ENCODE results near the gene TFPT. TPM values are rescaled to one million over a fixed set of nuclear protein-coding genes. Genes with fewer than 3 reads are reported as not detected.

TFPT gene
- total and polyA plus RNA-seq, 2 of the 4 experiments (the other 2 are of a cell fraction) = 7.9 to 17.1 TPM

DNA sequence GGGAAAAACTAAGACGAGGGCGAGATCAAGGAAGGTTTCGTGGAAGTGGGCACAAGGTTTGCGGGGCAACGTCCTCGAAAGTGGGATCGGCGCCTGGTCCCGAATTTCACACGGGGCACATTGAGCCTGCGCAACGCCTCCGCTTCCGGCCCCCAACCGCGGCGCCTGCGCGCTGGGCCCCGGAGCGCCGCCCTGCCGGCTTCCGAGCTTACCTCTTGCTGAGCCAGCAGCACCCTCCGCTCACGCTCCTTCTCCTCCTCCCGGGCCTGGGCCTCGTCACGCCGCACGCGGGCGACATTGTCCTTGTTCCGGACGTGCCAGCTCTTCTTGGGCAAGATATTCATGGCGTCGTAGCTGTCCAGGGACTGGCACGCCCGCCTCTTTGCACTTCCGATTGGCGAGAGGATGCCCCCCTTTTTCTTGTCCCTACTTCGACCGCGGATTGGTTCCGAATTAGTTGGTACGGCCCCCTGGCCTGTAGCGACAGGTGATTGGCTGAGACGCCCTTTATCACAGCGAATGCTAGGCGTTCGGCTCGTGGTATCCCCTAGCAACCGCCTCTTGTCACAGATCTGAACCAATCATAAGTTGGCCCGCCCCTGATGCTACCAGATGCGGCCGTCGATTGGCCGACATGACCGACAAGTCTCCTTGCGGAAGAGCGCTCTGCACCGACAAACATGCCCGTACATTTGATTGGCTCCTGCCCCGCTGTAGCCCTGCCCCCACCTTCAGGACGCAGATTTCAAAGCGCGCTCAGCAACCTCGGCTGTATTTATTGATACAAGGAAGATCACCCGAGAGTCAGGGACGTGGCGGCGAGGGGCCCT is 44.1 kb upstream of the TFPT start, which contains the start of gene LENG1:
Gene LENG1, minus strand, starts transcription at position 370 of the 830 bp plus-strand sequence. Its CDS starts 26 bp downstream, at position 344.
- Histone ChIP-seq H2BK15ac (ENCODE audit: low read depth, low read length) (peak within 1 kb of the TSS; percentile 79; the same call in 1 of the 3 replicates), H3K9ac (ENCODE audit: low read depth, low read length) (peak within 1 kb of the TSS; percentile 87), H2AK5ac (ENCODE audit: low read depth, low read length) (peak within 1 kb of the TSS; percentile 97), H3K9me1 (ENCODE audit: insufficient read depth, low read length) (no peaks in the 10 kb centered on the region; the same call in none of the 2 replicates), H4K91ac (ENCODE audit: insufficient read depth, low read depth, low read length) (peak within 1 kb of the TSS; percentile 99), H3K56ac (ENCODE audit: extremely low read depth, insufficient read depth, low read length) (peak within 1 kb of the TSS; percentile 96), H3K23ac (ENCODE audit: low read depth, low read length) (peak within 1 kb of the TSS; percentile 99), H2BK20ac (ENCODE audit: low read depth, low read length) (peak within 1 kb of the TSS; percentile 55; the same call in 1 of the 2 replicates), H3K79me1 (ENCODE audit: low read depth in 1 of 2, low read length in 2 of 2) (peaks cover 10 to 38% of the 10 kb centered on the region in 2 experiments; a peak in 3 of 4 replicates), H2BK120ac (ENCODE audit: low read depth, low read length) (peak within 1 kb of the TSS; percentile 90), H3K4me2 (ENCODE audit: low read depth, low read length) (peak within 1 kb of the TSS; percentile 99), H3K9me3 (ENCODE audit: control insufficient read depth, insufficient read depth, low read length) (no peaks in the 10 kb centered on the region), H3K18ac (ENCODE audit: low read depth, low read length) (peak within 1 kb of the TSS; percentile 91), H3K14ac (replicated peaks; ENCODE audit: low read depth, low read length) (peak within 1 kb of the TSS; percentile 98), H2BK5ac (ENCODE audit: low read depth, low read length, poor library complexity, severe bottlenecking) (peak within 1 kb of the TSS; percentile 92), H3K4me3 (ENCODE audit: insufficient read depth, low read depth, low read length) (peak within 1 kb of the TSS; percentile 60), H3K36me3 (ENCODE audit: control insufficient read depth, insufficient read depth, low read length) (peaks cover 23% of the 10 kb centered on the region), H3K4me1 (ENCODE audit: control insufficient read depth, insufficient read depth, low read length) (peaks cover 11% of the 10 kb centered on the region), H4K8ac (ENCODE audit: low read depth in 2 of 2, low read length in 2 of 2) (peak within 1 kb of the TSS; percentile 79 to 99), H4K20me1 (ENCODE audit: insufficient read depth, low read length) (no peaks in the 10 kb centered on the region), H2AFZ (replicated peaks; ENCODE audit: low read length, poor library complexity) (peak within 1 kb of the TSS; percentile 99), H2AK9ac (replicated peaks; ENCODE audit: low read depth, low read length, poor library complexity) (peak within 1 kb of the TSS; percentile 92), H3K27ac (ENCODE audit: insufficient read depth, low read length) (peak within 1 kb of the TSS; percentile 88), H3K4ac (ENCODE audit: low read depth, low read length) (peak within 1 kb of the TSS; percentile 98), H3K27me3 (ENCODE audit: control insufficient read depth, insufficient read depth, low read length) (no peaks in the 10 kb centered on the region), H4K5ac (ENCODE audit: low read depth, low read length) (peak within 1 kb of the TSS; percentile 91)
- TF ChIP-seq RCOR1 (IDR thresholded peaks at IDR 0.05; ENCODE audit: insufficient replicate concordance, low read length) = no peak
- peak; percentile 30; the same call in 1 of the 2 replicates for TF ChIP-seq MAFK (IDR thresholded peaks at IDR 0.05; ENCODE audit: low read depth, low read length)
- 0 out of 2 replicates have a peak, but pooled peaks have one; percentile 39 for TF ChIP-seq MXI1 (IDR thresholded peaks at IDR 0.05; ENCODE audit: borderline replicate concordance, low read depth, low read length)
- TF ChIP-seq POLR2A (IDR thresholded peaks at IDR 0.05; ENCODE audit: low read depth, low read length) = peak; percentile 96
- TF ChIP-seq NFE2L2 (IDR thresholded peaks at IDR 0.05; ENCODE audit: low read depth, low read length) = no peak
- TF ChIP-seq CHD1 (IDR thresholded peaks at IDR 0.05; ENCODE audit: low read depth, low read length) = 0 out of 2 replicates have a peak, but pooled peaks have one; percentile 59
- TF ChIP-seq RFX5 (IDR thresholded peaks at IDR 0.05; ENCODE audit: low read depth, low read length) = peak; percentile 54
- TF ChIP-seq MAZ (IDR thresholded peaks at IDR 0.05; ENCODE audit: borderline replicate concordance, low read depth, low read length) = peak; percentile 92
- peak; percentile 20; the same call in 1 of the 2 replicates for TF ChIP-seq CEBPB (IDR thresholded peaks at IDR 0.05; ENCODE audit: low read depth, low read length)
- TF ChIP-seq FOS (IDR thresholded peaks at IDR 0.05; ENCODE audit: low read depth, low read length) = peak; percentile 55; the same call in 1 of the 2 replicates
- TF ChIP-seq, protein P1, sequence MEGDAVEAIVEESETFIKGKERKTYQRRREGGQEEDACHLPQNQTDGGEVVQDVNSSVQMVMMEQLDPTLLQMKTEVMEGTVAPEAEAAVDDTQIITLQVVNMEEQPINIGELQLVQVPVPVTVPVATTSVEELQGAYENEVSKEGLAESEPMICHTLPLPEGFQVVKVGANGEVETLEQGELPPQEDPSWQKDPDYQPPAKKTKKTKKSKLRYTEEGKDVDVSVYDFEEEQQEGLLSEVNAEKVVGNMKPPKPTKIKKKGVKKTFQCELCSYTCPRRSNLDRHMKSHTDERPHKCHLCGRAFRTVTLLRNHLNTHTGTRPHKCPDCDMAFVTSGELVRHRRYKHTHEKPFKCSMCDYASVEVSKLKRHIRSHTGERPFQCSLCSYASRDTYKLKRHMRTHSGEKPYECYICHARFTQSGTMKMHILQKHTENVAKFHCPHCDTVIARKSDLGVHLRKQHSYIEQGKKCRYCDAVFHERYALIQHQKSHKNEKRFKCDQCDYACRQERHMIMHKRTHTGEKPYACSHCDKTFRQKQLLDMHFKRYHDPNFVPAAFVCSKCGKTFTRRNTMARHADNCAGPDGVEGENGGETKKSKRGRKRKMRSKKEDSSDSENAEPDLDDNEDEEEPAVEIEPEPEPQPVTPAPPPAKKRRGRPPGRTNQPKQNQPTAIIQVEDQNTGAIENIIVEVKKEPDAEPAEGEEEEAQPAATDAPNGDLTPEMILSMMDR (conservative IDR thresholded peaks at IDR 0.05; ENCODE audit: low read depth, low read length) = peak; percentile 33; the same call in 1 of the 2 replicates
- TF ChIP-seq, protein P2, sequence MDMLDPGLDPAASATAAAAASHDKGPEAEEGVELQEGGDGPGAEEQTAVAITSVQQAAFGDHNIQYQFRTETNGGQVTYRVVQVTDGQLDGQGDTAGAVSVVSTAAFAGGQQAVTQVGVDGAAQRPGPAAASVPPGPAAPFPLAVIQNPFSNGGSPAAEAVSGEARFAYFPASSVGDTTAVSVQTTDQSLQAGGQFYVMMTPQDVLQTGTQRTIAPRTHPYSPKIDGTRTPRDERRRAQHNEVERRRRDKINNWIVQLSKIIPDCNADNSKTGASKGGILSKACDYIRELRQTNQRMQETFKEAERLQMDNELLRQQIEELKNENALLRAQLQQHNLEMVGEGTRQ (IDR thresholded peaks at IDR 0.05; ENCODE audit: low read depth, low read length) = no peak
- dilution Hi-C loops (cut with HindIII; ENCODE audit: low sequenced_read_pairs, unreplicated experiment) (no loop called here), in situ Hi-C loops (cut with MboI; ENCODE audit: low sequenced_read_pairs) (no loop called here), intact Hi-C loops (cut with micrococcal nuclease) (loop anchor here (1.0 to 5.0 kb wide), 2 partner anchors 22 to 1123 kb away; partner anchors contain the start of genes BRSK1, CNOT3 and HSPBP1)
- ATAC-seq (ENCODE audit: low read depth) (peak; percentile 91), DNase-seq (peak; percentile 100)
- BruUV-seq (replicated peaks) = no TSS peak
- ChIA-PET POLR2A (ENCODE audit: unreplicated experiment) (interaction anchor here (1.0 to 1.9 kb wide), 4 partner anchors 17 to 41 kb away, joined by 3 to 5 read pairs (median 4); partner anchors contain the start of genes CNOT3, MBOAT7 and RPS9), CTCF (no interaction called here)
- 2% methylated on average over 33 of the region's 72 CpGs; no CpG with 5 or more reads in 1 of the 2 experiments for WGBS, 2 experiments (ENCODE audit: extremely low coverage in 2 of 2, insufficient read length in 1 of 2)

Data from IMR-90 (cell line).